Pancreas (tissue), 10 donors: Measurements from ENCODE around the gene CD44. TPM values are rescaled to one million over a fixed set of nuclear protein-coding genes. Genes with fewer than 3 reads are reported as not detected.
A peak's percentile ranks its signal among the peaks of the same experiment; 100 is the strongest.

Experiments used
- ATAC-seq, 4 donors: fragments of 200-7000 bp; cut with Tn5 transposase; one replicate each; pipeline versions ENCODE4 v1.8.0 to v1.9.1; 2020; ENCODE audit warnings: mild to moderate bottlenecking in 4 of 4, moderate library complexity in 4 of 4
- DNase-seq, 6 donors: peaks; one replicate each; pipeline ENCODE4 v3.0.0-alpha.2; 2020
- FAIRE-seq: peaks from 2 replicates; lab custom pipeline; 2012; peaks lifted over from hg19 to GRCh38; lab: Jason Lieb, UNC
- H3K27ac ChIP-seq, 4 donors: fragments of 200-600 bp; sonication (generic); 1 replicate in 3 of 4; 2 replicates in 1 of 4; pipeline versions ENCODE4 v1.5.0 to v1.8.0; 2020
- H3K27me3 ChIP-seq, 4 donors: fragments of 200-600 bp; one replicate each; pipeline ENCODE4 v1.8.0; 2021
- H3K36me3 ChIP-seq, 3 donors: fragments of 200-600 bp; sonication (generic) in 1 of 3; one replicate each; pipeline versions ENCODE4 v1.5.0 to v1.8.0; 2020 to 2021
- H3K4me1 ChIP-seq, 3 donors: fragments of 200-600 bp; one replicate each; pipeline ENCODE4 v1.8.0; 2021
- H3K4me3 ChIP-seq, 4 donors: fragments of 200-600 bp; sonication (generic) in 2 of 4; one replicate each; pipeline versions ENCODE4 v1.5.0 to v1.8.0; 2020 to 2021
- H3K9me3 ChIP-seq, 4 donors: fragments of 200-600 bp; one replicate each; pipeline ENCODE4 v1.8.0; 2021
- WGBS, 2 donors: extraction: QIAGEN DNeasy Blood & Tissue Kit; methylation state at CpG; one replicate each; pipeline ENCODE4 v1.1.7; 2013; 5-methylcytosine and 5-hydroxymethylcytosine counted together
- intact Hi-C, 3 donors: fragments of 100-400 bp; cut with DNase I; formaldehyde crosslinking; loops; one replicate each; pipeline versions ENCODE4 v1.11.1 to v1.14.2; 2022
- polyA plus RNA-seq, 2 donors: library from polyadenylated mRNA; stranded (reverse); fragments of 200-250 nt; gene quantifications; one replicate each; pipeline ENCODE4 v1.2.3, GENCODE V29; 2013
- total RNA-seq, 6 donors: library from RNA; stranded (reverse); fragmentation: NEBNext Ultra II Directional in 4 of 6; extraction: Animal tissue kit (Norgen Biotek cat#: 25700) in 4 of 6; gene quantifications; one replicate each; pipeline versions ENCODE4 v1.2.1 to v1.2.4, GENCODE V29; 2021 to 2023
- TF ChIP-seq, protein P1 (sequence below), 4 donors: fragments of 200-600 bp; sonication (generic) in 3 of 4; IDR thresholded peaks; one replicate each; pipeline versions ENCODE4 v1.5.0 to v1.8.0; 2021; ENCODE audit warnings: antibody characterized with exemption in 4 of 4
- donor health status: healthy with polysubstance abuse.
- donor health status: DM: no; HTN: no; CAD: no; lungs with moderate emphysema.
- donor health status: DM: no; HTN: no; CAD: no.
- donor health status: control.
- donor health status: control.
- donor health status: Bipolar disorder and iron deficiency.
- donor health status: DM: yes; HTN: yes; CAD: no.
- donor health status: DM: no; HTN: no; CAD: no.
- donor health status: DM: no; HTN: no; CAD: no.
- donor health status: DM: yes; HTN: yes; CAD: no.

The CD44 gene
- total and polyA plus RNA-seq, 8 donors, result 133 to 677 (median 375) TPM

DNA sequence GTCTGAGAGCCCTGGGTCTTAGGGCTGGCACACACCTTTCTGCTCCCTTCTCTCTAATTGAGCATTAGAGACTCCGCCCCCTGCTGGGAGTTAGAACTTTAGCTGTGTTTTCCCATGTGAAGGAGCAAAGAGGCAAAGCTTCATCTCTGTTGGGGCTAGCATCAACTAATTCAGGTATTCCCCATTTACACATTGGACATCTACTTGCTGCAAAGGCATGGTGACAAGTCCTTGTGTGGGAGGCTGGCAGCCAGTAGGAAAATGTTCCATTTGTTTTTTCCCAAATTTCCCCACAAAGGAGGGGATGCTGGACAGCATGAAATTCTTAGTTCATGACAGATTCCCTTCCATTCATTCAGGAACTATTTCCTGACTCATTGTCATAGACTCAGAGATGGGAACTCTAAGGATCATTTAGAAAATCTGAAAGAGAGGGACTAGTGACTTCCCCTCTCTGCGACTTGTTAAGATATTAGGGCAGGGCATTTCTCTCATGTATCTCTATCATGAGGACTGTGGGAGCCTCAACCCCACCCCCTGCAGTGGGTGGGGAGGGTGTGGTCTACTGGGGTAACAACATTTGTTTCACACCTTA is 3.6 kb downstream of the CD44 start:
- 76 to 82% methylated on average over 2 of the region's 2 CpGs for WGBS, 2 donors
- TF ChIP-seq, protein P1, sequence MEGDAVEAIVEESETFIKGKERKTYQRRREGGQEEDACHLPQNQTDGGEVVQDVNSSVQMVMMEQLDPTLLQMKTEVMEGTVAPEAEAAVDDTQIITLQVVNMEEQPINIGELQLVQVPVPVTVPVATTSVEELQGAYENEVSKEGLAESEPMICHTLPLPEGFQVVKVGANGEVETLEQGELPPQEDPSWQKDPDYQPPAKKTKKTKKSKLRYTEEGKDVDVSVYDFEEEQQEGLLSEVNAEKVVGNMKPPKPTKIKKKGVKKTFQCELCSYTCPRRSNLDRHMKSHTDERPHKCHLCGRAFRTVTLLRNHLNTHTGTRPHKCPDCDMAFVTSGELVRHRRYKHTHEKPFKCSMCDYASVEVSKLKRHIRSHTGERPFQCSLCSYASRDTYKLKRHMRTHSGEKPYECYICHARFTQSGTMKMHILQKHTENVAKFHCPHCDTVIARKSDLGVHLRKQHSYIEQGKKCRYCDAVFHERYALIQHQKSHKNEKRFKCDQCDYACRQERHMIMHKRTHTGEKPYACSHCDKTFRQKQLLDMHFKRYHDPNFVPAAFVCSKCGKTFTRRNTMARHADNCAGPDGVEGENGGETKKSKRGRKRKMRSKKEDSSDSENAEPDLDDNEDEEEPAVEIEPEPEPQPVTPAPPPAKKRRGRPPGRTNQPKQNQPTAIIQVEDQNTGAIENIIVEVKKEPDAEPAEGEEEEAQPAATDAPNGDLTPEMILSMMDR (IDR thresholded peaks at IDR 0.05), result no peak
- peak in 1 of 6 donors; percentile 30 for DNase-seq
- H3K4me3 ChIP-seq, result peak overlapping the region in 1 of 4 donors; percentile 92
- H3K4me1 ChIP-seq, result peaks cover 4 to 32% (median 17%) of the 10 kb centered on the region in 3 donors
- peak overlapping the region in 2 of 4 donors; percentile 10 to 13 for H3K27ac ChIP-seq
- intact Hi-C loops, result loop anchor here in 2 of 3 donors (5.0 to 10.0 kb wide), 2 partner anchors 35 to 138 kb away; no protein-coding TSS in a partner anchor
- H3K9me3 ChIP-seq, result no peaks in the 10 kb centered on the region
- no peaks in the 10 kb centered on the region for H3K36me3 ChIP-seq
- FAIRE-seq, result no peak
- no peaks in the 10 kb centered on the region for H3K27me3 ChIP-seq
- ATAC-seq, result no peak

DNA sequence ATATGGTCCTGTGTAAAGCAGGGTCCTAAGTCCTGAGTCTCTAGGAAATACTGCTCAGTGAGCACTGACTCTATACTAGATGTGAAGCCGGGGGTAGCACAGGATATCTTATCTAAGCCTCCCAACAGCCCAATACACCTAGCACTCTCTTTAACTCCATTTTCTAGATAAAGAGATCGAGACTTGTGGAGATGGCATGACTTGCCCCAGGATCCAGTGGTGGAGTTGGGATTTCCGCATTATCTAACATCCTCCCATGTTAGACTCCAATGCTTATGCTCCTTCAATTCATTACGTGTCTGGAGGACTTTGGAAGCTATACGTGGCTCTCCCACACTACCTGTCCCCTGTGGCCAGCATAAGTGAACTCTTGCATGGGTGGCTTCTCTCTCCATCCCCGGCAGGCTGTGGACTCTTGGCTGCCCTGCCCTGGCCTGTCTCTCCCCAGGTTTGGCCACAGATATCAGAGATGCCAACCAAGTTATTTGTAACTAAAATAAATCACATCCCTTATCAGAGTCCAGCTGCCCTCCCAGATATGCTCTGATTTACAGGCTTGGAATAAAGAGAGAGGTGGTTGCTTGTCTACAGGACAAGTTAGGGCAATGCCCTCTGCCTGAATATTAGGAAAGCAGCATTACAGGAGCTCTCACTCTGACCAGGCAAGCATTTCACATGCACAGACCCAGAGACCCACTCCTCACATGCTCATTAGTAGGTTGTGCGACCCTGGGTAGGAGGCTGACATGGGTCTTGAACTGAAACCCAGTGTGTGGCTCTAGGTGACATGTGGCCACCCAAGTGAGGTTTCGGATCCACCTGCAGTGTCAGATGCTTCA is 4.5 kb downstream of the CD44 start:
- no peaks in the 10 kb centered on the region for H3K9me3 ChIP-seq
- 68 to 76% methylated on average over 8 of the region's 8 CpGs for WGBS, 2 donors
- peaks cover 4 to 32% (median 17%) of the 10 kb centered on the region in 3 donors for H3K4me1 ChIP-seq
- intact Hi-C loops, result loop anchor here in 2 of 3 donors (5.0 to 10.0 kb wide), 2 partner anchors 34 to 139 kb away; no protein-coding TSS in a partner anchor
- H3K27me3 ChIP-seq, result no peaks in the 10 kb centered on the region
- ATAC-seq (no peak), DNase-seq (no peak), FAIRE-seq (no peak)
- TF ChIP-seq, protein P1 (IDR thresholded peaks at IDR 0.05), result no peak
- peak overlapping the region in 1 of 4 donors; percentile 92 for H3K4me3 ChIP-seq
- H3K36me3 ChIP-seq, result no peaks in the 10 kb centered on the region
- H3K27ac ChIP-seq, result peak overlapping the region in 2 of 4 donors; percentile 13 to 20

DNA sequence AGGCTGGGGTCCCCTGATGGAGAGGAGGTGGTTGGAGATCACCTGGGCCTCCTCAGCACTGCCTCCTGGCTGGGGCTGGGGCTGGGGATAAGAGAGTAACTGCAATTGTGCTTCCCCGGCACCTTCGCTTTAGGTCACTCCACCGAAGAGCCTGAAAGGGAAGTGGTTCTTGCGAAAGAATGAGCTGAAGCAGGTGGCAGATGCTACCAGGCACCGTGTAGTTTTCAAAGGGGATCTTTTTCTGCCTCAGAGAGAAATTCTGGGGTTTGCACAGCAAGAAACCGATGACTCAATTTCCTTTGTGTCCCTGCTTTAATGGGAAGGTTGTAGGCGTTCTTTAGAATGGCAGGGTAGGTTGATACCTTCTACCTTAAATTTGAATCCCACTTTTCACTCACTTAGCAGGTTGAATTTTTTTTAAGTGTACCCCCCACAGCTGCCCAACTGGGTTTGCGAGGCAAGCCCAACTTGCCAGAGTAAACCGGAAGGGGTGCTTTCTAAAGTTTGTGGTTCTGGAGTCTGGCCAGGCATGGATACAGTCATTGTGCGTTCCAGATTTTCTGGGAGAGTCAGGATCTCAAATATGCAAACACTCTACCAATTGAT is 5.3 kb downstream of the CD44 start:
- no peaks in the 10 kb centered on the region for H3K9me3 ChIP-seq
- peak overlapping the region in 1 of 4 donors; percentile 92 for H3K4me3 ChIP-seq
- no peaks in the 10 kb centered on the region for H3K36me3 ChIP-seq
- H3K4me1 ChIP-seq, result peaks cover 6 to 38% (median 17%) of the 10 kb centered on the region in 3 donors
- 63 to 70% methylated on average over 10 of the region's 10 CpGs for WGBS, 2 donors
- TF ChIP-seq, protein P1 (IDR thresholded peaks at IDR 0.05), result no peak
- no peaks in the 10 kb centered on the region for H3K27me3 ChIP-seq
- intact Hi-C loops, result loop anchor here in 2 of 3 donors (5.0 to 10.0 kb wide), 2 partner anchors 33 to 139 kb away; no protein-coding TSS in a partner anchor
- peak overlapping the region in 2 of 4 donors; percentile 13 to 20 for H3K27ac ChIP-seq
- no peak for ATAC-seq
- no peak for DNase-seq
- no peak for FAIRE-seq

DNA sequence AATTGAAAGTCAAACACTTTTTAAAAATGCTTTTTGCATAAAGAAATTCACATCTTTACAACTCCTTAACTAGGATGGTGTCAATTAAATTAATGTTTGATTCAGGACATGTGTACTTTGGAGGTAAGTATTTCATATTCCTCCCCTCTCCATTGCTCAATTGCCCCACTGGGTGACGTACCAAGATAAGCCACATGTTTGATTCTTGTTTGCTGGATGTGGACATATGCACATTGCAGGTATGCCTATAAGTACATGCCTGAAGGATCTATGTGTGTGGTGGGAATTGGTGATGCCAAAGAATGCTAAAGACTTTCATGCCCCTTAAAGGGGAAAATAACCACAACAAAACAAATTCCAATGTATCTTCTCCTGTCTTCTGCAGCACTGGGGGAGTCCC is 5.8 kb downstream of the CD44 start:
- intact Hi-C loops, result loop anchor here in 2 of 3 donors (5.0 to 10.0 kb wide), 2 partner anchors 32 to 140 kb away; no protein-coding TSS in a partner anchor
- H3K4me1 ChIP-seq, result peaks cover 9 to 40% (median 17%) of the 10 kb centered on the region in 3 donors
- ATAC-seq (no peak), DNase-seq (no peak), FAIRE-seq (no peak)
- H3K27me3 ChIP-seq, result no peaks in the 10 kb centered on the region
- TF ChIP-seq, protein P1 (IDR thresholded peaks at IDR 0.05), result no peak
- 29 to 55% methylated on average over 1 of the region's 1 CpG for WGBS, 2 donors
- no peak overlapping the region for H3K4me3 ChIP-seq
- H3K36me3 ChIP-seq, result no peaks in the 10 kb centered on the region
- no peaks in the 10 kb centered on the region for H3K9me3 ChIP-seq
- peak overlapping the region in 1 of 4 donors; percentile 13 for H3K27ac ChIP-seq
